Gastrocnemius medialis (tissue), 4 donors: ENCODE data around the gene MAML3.

Source experiments
- POLR2A ChIP-seq, 2 donors: fragments of 450-650 bp; IDR thresholded peaks; one replicate each; pipeline ENCODE4 v1.6.1; 2017; ENCODE audit warnings: antibody characterized with exemption in 2 of 2, mild to moderate bottlenecking in 2 of 2, moderate library complexity in 2 of 2
- TF ChIP-seq, protein P1 (sequence below), 5 experiments: fragments of 450-650 bp in 3 of 5; fragments of 200-600 bp in 2 of 5; sonication (generic) in 2 of 5; IDR thresholded peaks in 4 of 5; conservative IDR thresholded peaks in 1 of 5; 1 replicate in 4 of 5; 2 replicates in 1 of 5; pipeline ENCODE4 v1.5.1; 2016 to 2019; ENCODE audit warnings: antibody characterized with exemption in 5 of 5, mild to moderate bottlenecking in 3 of 5, moderate library complexity in 3 of 5

DNA sequence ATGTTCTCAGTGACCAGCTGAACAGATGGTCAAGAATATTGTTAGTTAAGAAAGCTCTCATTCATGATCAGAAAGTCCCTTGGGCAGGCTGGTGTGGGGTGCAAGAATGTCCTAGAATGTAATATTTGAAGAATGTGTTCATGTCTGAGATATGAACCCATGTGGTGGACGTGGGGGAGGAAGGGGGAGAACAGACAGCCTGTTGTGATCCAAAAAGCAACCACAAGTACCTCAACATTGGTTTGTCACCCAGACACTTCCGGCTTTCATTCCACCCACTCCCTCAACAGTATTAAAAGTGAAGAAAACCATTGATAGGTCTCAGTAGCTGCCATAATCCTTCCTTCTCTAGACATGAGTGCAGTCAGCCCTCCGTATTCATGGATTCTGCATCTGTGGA is 82.2 kb downstream of the MAML3 start:
- TF ChIP-seq, protein P1, sequence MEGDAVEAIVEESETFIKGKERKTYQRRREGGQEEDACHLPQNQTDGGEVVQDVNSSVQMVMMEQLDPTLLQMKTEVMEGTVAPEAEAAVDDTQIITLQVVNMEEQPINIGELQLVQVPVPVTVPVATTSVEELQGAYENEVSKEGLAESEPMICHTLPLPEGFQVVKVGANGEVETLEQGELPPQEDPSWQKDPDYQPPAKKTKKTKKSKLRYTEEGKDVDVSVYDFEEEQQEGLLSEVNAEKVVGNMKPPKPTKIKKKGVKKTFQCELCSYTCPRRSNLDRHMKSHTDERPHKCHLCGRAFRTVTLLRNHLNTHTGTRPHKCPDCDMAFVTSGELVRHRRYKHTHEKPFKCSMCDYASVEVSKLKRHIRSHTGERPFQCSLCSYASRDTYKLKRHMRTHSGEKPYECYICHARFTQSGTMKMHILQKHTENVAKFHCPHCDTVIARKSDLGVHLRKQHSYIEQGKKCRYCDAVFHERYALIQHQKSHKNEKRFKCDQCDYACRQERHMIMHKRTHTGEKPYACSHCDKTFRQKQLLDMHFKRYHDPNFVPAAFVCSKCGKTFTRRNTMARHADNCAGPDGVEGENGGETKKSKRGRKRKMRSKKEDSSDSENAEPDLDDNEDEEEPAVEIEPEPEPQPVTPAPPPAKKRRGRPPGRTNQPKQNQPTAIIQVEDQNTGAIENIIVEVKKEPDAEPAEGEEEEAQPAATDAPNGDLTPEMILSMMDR (IDR thresholded peaks at IDR 0.05 in 4 of 5, conservative IDR thresholded peaks at IDR 0.05 in 1 of 5), result no peak
- TF ChIP-seq POLR2A (IDR thresholded peaks at IDR 0.05), result no peak
